ELR (cell line): ENCODE results near the gene IGF2R.
"Not testable (repeated sequence)": the region's sequence is repeated elsewhere in the genome, so short reads cannot be mapped to it uniquely, and the experiment has no call there.

Experiments used
- DNase-seq: peaks from one replicate; pipeline ENCODE4 v3.0.0-alpha.2; 2015; ENCODE audit warnings: low read depth

IGF2R gene, protein sequence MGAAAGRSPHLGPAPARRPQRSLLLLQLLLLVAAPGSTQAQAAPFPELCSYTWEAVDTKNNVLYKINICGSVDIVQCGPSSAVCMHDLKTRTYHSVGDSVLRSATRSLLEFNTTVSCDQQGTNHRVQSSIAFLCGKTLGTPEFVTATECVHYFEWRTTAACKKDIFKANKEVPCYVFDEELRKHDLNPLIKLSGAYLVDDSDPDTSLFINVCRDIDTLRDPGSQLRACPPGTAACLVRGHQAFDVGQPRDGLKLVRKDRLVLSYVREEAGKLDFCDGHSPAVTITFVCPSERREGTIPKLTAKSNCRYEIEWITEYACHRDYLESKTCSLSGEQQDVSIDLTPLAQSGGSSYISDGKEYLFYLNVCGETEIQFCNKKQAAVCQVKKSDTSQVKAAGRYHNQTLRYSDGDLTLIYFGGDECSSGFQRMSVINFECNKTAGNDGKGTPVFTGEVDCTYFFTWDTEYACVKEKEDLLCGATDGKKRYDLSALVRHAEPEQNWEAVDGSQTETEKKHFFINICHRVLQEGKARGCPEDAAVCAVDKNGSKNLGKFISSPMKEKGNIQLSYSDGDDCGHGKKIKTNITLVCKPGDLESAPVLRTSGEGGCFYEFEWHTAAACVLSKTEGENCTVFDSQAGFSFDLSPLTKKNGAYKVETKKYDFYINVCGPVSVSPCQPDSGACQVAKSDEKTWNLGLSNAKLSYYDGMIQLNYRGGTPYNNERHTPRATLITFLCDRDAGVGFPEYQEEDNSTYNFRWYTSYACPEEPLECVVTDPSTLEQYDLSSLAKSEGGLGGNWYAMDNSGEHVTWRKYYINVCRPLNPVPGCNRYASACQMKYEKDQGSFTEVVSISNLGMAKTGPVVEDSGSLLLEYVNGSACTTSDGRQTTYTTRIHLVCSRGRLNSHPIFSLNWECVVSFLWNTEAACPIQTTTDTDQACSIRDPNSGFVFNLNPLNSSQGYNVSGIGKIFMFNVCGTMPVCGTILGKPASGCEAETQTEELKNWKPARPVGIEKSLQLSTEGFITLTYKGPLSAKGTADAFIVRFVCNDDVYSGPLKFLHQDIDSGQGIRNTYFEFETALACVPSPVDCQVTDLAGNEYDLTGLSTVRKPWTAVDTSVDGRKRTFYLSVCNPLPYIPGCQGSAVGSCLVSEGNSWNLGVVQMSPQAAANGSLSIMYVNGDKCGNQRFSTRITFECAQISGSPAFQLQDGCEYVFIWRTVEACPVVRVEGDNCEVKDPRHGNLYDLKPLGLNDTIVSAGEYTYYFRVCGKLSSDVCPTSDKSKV (N-terminal part only)

DNA sequence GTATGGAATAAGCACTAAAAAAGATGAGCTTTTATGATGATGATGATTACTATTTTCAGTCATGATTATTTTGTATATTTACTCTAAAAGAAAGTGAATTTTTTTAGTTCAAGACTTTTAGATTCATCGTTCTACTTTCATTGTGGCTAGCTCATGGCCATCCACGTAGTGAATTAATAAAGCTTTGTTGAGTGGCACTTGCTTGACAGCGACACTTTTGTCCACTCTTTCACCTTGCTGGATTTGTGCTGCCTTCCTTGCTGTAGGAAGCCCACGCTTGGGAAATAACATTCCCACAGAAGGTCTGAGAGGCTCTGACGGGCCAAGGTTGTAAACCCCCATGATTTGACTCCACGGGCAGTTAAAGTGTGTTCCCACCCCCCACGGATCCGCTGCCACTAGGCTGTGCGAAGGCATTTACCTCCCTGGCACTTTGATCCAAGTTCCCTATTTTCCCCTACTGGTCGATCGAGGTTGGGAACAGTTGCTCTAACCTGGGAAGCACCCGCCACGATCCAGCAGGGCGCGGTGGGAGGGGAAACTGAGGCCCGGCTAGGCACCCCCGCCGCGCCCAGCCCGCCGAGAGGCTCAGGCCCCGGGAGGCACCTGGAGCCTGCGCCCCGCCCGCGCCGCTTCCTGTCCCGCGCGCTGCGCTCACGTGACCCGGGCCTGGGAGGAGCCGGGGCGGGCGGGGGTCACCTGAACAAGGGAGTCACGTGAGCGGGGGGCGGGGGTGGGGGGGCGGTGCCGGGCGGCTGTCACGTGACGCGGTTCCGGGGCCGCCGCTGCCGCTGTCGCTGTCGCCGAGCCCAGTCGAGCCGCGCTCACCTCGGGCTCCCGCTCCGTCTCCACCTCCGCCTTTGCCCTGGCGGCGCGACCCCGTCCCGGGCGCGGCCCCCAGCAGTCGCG, at the start of gene IGF2R:
IGF2R (plus strand) TSS at position 788 of the 909 bp plus-strand sequence. CDS start 165 bp downstream, outside the sequence.
- DNase-seq, result peak; percentile 94

DNA sequence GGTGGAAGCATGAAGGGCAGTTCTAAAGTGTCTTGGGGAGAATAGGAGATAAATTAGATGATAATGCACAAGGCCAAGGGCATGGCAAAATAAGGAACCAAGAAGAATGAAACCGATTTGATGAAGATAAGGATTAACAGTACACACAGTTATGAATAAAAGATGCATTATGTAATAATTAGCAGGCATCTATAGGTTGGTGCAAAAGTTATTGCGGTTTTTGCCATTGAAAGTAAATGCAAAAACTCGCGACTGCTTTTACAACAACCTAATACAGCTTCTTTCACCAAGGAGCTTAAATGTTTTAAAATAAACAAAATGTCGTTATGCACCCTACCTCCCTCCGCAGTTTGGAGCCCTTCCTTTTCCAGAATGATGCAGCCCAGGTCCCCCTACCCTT, 49.1 kb upstream of the IGF2R start:
- no peak for DNase-seq

DNA sequence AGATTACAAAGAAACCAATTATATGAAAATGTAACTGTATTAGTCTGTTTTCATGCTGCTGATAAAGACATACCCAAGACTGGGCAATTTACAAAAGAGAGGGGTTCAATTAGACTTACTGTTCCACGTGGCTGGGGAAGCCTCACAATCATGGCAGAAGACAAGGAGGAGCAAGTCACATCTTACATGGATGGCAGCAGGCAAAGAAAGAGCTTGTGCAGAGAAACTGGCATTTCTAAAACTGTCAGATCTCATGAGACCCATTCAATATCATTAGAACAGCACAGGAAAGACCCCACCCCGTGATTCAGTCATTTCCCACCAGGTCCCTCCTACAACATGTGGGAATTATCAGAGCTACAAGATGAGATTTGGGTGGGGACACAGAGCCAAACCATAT, 44.7 kb upstream of the IGF2R start:
- not testable (repeated sequence) for DNase-seq

DNA sequence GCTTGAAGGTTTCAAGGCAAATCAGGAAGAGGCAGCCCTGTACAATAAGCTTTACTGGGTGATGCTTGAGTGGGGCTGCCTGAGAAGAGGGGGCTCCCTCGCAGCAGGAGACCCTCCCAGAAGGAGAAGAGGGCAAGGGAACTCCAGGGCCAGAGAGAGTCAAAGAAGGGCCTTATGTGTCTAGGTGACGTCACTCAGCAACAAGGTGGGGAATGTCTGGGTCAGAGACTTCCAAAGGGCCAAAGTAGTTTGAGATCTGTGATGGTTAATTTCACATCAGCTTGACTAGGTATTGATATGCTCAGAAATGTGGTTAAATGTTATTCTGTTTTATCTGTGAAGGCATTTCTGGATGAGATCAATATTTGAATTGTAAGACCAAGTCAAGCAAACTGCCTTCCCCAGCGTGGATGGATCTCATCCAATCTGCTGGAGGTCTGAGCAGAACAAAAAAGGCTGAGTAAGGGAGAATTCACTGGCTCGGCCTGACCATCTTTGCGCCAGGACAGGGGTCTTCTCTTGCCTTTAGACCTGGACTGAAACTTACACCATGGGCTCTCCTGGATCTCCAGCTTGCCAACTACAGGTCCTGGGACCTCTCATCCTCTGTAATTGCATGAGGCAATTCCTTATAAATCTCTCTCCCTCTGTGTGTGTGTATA, 42.2 kb upstream of the IGF2R start:
- DNase-seq, result no peak

DNA sequence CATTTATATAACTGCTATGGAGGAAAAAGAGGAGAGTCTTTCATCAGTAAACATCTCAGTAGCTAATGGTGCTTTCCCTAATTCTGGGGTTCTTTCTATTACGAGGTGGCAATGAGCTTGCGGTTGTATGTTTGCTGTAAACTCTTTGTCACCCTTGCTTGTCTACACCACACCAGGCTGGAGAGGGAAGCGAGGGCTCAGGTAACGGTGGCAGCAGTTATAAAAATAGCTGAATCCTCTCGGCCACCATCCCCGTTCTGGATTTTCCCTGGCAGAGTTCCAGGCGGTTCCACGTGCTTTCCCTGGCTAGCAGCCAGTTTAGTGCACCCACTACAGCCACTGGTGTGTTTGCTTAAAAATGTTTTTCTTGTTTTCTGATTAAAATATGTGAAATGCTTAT, 39.1 kb upstream of the IGF2R start:
- DNase-seq, result no peak

DNA sequence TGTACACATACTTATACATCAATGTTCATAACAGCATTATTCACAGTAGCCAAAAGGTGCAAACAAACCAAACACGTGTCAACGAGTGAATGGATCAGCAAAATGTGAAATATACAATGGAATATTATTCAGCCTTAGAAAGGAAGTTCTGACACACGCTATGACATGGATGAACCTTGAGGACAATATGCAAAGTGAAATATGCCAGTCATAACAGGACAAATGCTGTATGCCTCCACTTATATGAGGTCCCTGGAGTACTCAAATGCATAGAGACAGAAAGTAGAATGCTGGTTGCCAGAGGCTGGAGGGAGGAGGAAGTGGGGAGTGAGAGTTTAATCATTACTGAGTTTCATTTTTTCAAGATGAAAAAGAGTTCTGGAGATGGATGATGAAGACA, 37.8 kb upstream of the IGF2R start:
- DNase-seq, result no peak

DNA sequence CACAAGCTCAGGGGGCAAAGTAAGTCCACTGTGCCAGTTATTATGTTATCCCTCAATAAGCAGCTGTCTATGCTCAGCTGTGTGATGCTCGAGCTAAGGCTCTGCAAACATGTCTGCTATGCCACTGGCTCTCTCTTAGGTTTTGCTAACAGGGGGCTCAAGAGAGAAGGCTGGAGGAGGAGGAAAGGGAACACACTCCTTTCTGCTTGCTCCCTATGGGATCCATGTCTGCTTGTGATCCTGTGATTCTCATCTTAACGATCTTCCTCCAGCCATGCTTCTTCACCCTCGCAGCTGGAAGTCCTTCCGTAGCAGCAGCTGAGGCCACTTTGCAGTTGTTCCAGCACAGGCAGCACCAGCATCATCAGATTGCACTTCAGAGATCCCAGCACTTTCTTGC, 37.0 kb upstream of the IGF2R start:
- no peak for DNase-seq

DNA sequence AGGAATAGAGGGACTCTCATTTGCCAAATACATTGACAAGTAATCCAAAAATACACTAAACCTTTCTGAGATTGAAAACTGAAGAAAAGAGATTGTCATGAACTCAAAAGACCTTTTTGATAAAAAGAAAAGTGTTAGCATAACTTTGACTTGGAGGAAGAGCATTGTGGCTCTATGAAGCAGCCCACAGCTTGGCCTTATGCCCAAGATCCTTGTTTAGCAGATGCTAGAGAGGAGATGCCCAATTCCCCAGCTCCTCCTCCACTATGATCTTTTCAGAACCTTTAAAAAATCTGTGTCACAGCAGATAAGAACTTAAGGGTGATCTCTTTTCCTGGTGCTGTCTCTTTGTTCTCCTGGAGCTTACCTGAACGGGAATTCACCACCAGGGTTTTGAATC, 35.8 kb upstream of the IGF2R start:
- no peak for DNase-seq

DNA sequence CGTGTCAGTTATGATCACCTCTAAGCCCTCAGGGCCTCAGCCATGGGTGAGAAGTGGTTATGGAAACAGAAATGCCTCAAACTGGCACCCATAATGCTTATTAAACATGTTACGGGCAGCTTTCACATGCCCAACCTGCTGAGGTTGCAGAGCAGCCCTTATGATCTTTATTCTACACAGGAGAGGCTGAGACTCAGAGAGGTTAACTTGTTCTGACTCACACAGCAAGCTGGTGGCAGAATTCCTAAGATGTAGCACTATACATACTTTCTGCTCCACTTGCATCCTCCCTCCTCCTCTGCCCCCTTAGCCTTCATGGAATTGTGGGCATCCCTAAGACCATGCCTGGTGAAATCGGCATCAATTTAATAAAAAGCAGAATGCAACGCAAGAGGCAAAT, 34.7 kb upstream of the IGF2R start:
- peak; percentile 45 for DNase-seq

DNA sequence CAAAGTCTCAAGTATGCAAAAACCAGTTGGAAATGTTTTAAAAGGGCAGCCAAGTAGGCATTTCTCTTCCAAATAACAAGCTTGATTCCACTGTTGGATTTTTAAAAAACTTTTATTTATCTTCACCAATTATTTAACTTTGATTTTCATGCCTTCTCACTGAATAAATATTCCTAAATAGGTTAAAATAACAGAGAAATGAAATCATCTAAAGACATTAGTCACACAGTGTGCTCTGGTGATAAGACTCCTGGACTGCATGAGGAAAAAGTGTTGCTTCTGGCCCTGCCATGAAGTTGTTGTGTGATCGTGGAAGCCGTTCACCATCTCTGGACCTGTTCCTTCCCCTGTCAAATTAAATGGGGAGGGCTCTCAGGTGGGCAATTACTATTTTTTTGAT, 33.8 kb upstream of the IGF2R start:
- peak; percentile 43 for DNase-seq

DNA sequence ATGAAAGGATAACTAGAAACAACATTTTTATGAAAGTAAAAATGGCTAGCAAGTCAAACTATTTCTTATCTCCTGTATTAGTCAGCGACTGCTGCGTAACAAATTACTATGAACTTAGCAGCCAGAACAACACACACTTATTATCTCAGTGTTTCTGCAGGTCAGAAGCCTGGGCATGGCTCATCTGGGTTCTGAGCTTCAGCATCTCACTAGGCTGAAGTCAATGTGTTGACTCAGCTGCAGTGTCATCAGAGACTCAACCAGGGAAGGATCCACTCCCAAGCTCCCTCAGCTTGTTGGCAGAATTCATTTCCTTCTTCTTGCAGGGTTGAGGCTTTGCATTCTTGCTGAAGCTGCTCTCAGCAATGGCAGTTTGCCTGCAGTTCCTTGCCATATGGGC, 33.2 kb upstream of the IGF2R start:
- peak; percentile 53 for DNase-seq

DNA sequence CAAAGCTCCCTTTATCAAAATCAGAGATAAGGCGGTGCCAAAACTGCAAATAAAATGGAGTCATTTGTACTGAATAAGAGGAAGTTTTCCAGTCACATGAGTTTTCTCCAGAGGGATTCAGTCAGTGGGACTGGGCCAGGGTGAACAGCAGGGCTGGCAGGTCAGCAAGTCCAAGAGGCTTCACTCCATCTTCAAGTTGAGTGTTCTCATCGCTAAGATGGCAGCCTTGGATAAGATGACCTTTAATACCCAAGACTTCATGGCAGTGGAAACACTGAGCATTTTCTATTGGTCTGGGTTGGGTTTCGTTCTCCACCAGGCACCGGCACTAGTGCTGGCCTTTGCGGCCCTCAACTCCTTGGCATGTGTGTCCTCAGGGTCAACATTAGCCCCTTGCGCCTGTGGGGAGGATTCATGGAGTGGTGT, 29.3 kb upstream of the IGF2R start:
- DNase-seq, result no peak

DNA sequence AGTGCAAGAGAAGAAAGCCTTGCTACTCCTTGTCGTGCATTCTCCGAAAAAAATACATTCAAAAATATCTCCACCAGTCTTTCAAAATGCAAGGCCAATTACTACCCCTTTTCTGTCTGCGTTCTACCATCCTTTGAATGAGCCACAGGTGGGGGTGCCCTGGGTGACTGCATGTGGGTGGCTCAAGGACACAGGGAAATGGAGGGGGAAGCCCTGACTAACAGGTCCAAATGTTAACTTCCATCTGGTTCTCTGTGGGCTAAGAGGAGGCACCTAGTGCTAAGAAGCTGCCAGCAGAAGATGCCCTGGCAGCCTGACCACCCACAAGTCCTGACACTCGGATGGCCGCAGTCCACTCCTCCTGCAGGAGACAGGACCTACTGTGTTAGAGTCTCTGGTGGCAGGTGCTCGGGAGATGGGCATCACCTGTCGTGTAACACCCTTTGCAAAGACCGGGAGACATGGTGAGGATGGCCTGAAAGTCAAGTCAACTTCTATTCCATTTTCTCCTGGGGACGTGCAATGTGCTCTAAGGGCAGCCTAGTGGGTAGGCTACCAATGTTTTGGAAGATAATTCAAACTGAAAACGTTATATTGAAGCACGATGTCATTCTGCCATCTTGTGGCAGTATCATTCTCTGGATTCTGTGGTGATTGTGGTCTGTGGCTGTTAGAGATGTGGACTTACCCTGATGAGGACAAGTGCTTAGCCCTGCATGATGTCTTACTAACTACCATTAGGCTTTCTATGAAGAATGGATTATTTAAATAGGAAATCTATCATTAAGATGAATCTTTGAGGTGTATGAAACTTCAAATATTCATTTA, 27.4 kb upstream of the IGF2R start:
- DNase-seq, result peak; percentile 58

DNA sequence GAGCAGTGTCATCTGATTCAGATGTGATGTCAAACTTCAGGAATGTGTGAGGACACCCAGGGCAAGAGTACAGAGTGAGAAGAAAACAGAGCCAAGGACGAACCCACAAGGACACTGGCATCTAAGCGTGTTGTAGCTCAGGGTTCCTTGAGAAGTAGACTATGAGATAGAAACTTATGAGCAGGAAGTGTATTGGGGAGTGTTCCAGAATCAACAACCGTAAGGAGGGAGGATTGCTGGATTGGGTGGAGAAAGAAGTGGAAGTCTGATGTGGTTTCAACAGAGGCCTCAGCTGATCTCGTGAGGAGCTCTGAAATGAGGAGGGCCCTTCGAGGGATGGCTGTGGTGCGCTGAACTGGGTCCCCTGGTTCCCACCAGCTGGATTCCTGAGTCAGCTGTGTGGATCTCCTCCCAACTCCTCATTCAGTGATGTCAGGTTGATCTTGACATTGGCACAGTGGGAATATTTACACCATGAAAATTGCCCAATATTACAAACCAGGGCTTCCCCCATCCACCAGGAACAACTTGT, 25.7 kb upstream of the IGF2R start:
- DNase-seq, result peak; percentile 48

DNA sequence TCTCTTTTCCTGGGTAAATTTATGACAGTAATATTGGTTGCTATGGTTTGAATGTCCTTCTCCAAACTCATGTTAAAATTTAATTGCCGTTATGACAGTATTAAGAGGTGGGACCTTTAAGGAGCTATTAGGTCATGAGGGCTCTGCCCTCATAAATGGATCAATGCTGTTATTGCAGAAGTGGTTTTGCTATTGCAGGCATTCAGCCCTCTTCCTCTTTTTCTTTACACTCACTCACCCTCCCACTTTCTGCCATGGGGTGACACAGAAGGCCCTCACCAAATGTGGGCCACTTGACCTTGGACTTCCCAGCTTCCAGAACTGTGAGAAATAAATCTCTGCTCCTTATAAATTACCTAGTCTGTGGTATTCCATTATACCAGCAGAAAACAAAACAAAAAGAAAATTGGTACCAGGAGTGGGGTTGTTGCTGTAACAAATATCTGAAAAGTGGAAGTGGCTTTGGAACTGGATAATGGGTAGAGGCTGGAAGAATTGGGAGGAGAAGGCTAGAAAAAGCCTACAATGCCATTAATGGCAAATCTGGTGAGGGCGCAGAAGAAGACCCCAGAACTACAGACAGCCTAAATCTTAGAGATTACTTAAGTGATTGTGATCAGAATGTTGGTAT, 24.8 kb upstream of the IGF2R start:
- no peak for DNase-seq

DNA sequence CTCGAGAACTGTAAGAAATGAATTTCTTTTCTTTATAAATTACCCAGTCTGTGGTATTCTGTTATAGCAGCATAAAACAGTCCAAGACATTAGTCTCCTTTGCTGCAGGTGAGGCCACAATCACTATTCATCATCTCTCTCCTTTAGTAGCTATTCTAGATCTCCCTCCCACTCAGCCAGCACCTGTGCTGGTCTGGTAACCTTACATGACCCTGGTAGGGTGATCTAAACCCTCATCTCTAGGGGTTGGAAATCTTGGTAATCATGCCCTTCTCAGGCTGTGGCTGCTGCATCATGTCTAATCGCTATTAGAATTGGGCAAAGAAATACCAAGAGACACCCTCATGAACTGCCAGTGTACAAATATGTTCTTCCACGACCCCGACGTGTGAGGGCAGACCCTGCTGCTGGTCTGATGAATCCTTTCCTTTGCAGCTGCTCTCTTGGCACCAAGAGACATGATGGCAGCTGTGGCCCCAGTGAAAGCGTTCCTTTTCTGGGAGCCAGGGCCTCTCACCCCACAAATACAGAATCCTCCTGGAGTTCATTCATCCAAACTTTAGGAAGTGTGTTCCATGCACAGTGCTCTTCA, 23.0 kb upstream of the IGF2R start:
- no peak for DNase-seq

DNA sequence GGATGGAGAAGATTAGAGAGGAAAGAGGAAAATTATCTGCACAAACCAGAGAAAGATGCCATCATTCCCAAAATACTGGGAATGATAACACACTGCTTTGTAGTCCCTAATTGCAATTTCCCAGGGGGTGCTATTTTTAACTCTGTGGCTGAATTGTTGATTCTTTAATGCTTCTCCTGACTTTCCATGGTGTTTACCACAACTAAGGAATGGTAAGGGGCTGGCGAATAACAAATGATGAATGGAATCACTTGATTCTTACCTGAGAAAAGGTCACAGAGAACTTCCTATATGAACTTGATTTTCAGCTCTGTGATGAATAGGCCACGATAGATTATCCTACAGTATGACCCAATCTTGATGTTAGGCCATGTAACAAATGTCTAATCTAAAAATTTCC, 22.0 kb upstream of the IGF2R start:
- no peak for DNase-seq

DNA sequence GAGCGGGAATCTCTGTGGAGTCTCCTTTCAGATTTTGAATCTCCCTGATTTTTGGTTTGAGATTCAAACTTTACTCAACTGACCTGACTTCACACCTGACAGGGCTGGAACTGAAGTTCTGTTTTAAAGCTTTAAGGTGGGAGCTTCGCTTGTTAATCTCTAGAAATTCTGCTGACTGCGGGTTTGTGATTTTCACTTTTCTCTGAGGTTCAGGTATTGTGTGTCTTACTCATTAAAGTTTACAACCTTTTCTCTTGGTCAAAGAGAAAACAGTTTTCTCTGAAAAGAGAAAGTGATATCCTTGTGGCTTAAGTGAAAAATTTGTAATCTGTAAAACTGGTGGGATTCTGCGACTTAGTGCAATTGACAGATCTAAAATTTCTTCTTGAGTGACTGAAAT, 20.7 kb upstream of the IGF2R start:
- DNase-seq, result no peak

DNA sequence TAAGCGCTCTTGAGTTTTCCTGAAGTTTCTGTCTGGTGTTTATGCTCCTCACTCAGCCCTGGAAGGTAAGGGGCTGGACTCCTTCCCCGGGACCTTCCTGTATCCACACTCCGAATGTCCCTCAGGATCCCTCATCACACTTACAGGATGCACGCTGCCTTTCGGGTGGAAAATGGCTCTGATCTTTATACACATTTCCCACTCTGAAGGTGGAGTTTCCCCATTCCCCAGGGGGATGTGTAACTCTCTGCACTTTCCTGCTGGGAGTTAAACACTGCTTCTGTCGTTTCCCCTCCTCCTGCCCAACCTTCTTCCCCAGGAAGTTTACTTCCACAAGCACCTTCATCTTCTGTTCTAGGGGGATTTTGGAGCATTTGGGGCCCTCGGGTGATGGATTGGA, 17.1 kb upstream of the IGF2R start:
- no peak for DNase-seq
